Chondrocyte (in vitro differentiated cells): Measurements from ENCODE around the gene AGTR1. TPM values are rescaled to one million over a fixed set of nuclear protein-coding genes. Genes with fewer than 3 reads are reported as not detected.
"Not testable (repeated sequence)": the region's sequence is repeated elsewhere in the genome, so short reads cannot be mapped to it uniquely, and the experiment has no call there.

Experiments
- DNase-seq: peaks from one replicate; pipeline ENCODE4 v3.0.0; 2021; ENCODE audit warnings: mixed read lengths, low spot score
- H3K27ac Mint-ChIP-seq: one replicate; pipeline ENCODE4 v1.8.0; 2021; ENCODE audit warnings: mild to moderate bottlenecking, moderate library complexity, mixed read lengths; ENCODE audit not compliant: unreplicated experiment
- H3K27me3 Mint-ChIP-seq: 2 replicates; pipeline ENCODE4 v1.8.0; 2021; ENCODE audit warnings: low read depth, mixed read lengths
- H3K36me3 Mint-ChIP-seq: 2 replicates; pipeline ENCODE4 v1.8.0; 2021; ENCODE audit warnings: low read depth, mixed read lengths
- H3K4me1 Mint-ChIP-seq: 2 replicates; pipeline ENCODE4 v1.8.0; 2021; ENCODE audit warnings: low read depth, mild to moderate bottlenecking, mixed read lengths
- H3K4me3 Mint-ChIP-seq: one replicate; pipeline ENCODE4 v1.8.0; 2021; ENCODE audit warnings: mild to moderate bottlenecking, moderate library complexity, mixed read lengths; ENCODE audit not compliant: unreplicated experiment
- H3K9me3 Mint-ChIP-seq: 2 replicates; pipeline ENCODE4 v1.8.0; 2021; ENCODE audit warnings: low read depth, mixed read lengths
- CTCF ChIP-seq: fragments of 200-600 bp; sonication (generic); IDR thresholded peaks from 2 replicates; pipeline ENCODE4 v1.5.0; 2021; ENCODE audit warnings: antibody characterized with exemption, mild to moderate bottlenecking, moderate library complexity
- total RNA-seq: library from RNA; stranded (reverse); gene quantifications from 3 replicates; pipeline ENCODE4 v1.2.1, GENCODE V29; 2021

The AGTR1 gene
- total RNA-seq, 1 donor from 2014 or later = 2.2 TPM

GRCh38 chr3:148748283-148748682 is 50.6 kb downstream of the AGTR1 start:
- H3K9me3 Mint-ChIP-seq = no peaks in the 10 kb centered on the region
- no peaks in the 10 kb centered on the region for H3K27me3 Mint-ChIP-seq

GRCh38 chr3:148750296-148750695 is 52.6 kb downstream of the AGTR1 start:
- Mint-ChIP-seq H3K27ac (no peak overlapping the region), H3K4me1 (no peaks in the 10 kb centered on the region), H3K9me3 (no peaks in the 10 kb centered on the region), H3K27me3 (no peaks in the 10 kb centered on the region), H3K36me3 (no peaks in the 10 kb centered on the region), H3K4me3 (no peak overlapping the region)
- DNase-seq = no peak
- TF ChIP-seq CTCF = no peak

More at GRCh38 chr3:148748283-148748682, 50.6 kb downstream of the AGTR1 start:
- Mint-ChIP-seq H3K27ac (no peak overlapping the region), H3K36me3 (no peaks in the 10 kb centered on the region), H3K4me3 (no peak overlapping the region), H3K4me1 (no peaks in the 10 kb centered on the region)
- DNase-seq = no peak
- TF ChIP-seq CTCF = no peak

GRCh38 chr3:148751461-148751860 is 53.8 kb downstream of the AGTR1 start:
- Mint-ChIP-seq H3K4me1 (no peaks in the 10 kb centered on the region), H3K36me3 (no peaks in the 10 kb centered on the region), H3K4me3 (no peak overlapping the region), H3K9me3 (no peaks in the 10 kb centered on the region), H3K27me3 (no peaks in the 10 kb centered on the region), H3K27ac (no peak overlapping the region)
- no peak for DNase-seq
- TF ChIP-seq CTCF = no peak

GRCh38 chr3:148753385-148753784 is 55.7 kb downstream of the AGTR1 start:
- not testable (repeated sequence) for H3K27ac Mint-ChIP-seq, DNase-seq, H3K4me3 Mint-ChIP-seq, H3K4me1 Mint-ChIP-seq, H3K9me3 Mint-ChIP-seq, H3K36me3 Mint-ChIP-seq, H3K27me3 Mint-ChIP-seq

GRCh38 chr3:148755570-148755969 is 57.9 kb downstream of the AGTR1 start:
- no peak for TF ChIP-seq CTCF
- no peak for DNase-seq
- no peaks in the 10 kb centered on the region for H3K27me3 Mint-ChIP-seq
- H3K4me1 Mint-ChIP-seq = peaks cover 6% of the 10 kb centered on the region
- no peaks in the 10 kb centered on the region for H3K9me3 Mint-ChIP-seq
- H3K27ac Mint-ChIP-seq = no peak overlapping the region
- H3K4me3 Mint-ChIP-seq = no peak overlapping the region
- H3K36me3 Mint-ChIP-seq = no peaks in the 10 kb centered on the region

GRCh38 chr3:148756311-148756710 is 58.6 kb downstream of the AGTR1 start:
- H3K27ac Mint-ChIP-seq = no peak overlapping the region
- H3K9me3 Mint-ChIP-seq = peaks cover 3% of the 10 kb centered on the region
- no peaks in the 10 kb centered on the region for H3K27me3 Mint-ChIP-seq
- H3K36me3 Mint-ChIP-seq = no peaks in the 10 kb centered on the region
- no peak overlapping the region for H3K4me3 Mint-ChIP-seq
- no peak for TF ChIP-seq CTCF
- peaks cover 6% of the 10 kb centered on the region for H3K4me1 Mint-ChIP-seq
- DNase-seq = no peak
